H9 (cell line): ENCODE data around the gene RAB11B. TPM values are rescaled to one million over a fixed set of nuclear protein-coding genes. Genes with fewer than 3 reads are reported as not detected.

Experiments used
- DNase-seq: peaks from one replicate; pipeline ENCODE4 v3.0.0-alpha.2; 2017
- H2AFZ ChIP-seq: one replicate; pipeline ENCODE4 v1.6.1; 2013; ENCODE audit warnings: mild to moderate bottlenecking, low read length, control low read depth, moderate library complexity
- H2AK5ac ChIP-seq: 2 replicates; pipeline ENCODE4 v1.6.1; 2013; ENCODE audit warnings: low read length, control low read depth, mixed read lengths; ENCODE audit not compliant: insufficient read length
- H2BK120ac ChIP-seq: one replicate; pipeline ENCODE4 v1.6.1; 2013; ENCODE audit warnings: low read depth, mild to moderate bottlenecking, low read length, control low read depth, inconsistent platforms; ENCODE audit not compliant: poor library complexity, severe bottlenecking
- H2BK12ac ChIP-seq: 2 replicates; pipeline ENCODE4 v1.6.1; 2013; ENCODE audit warnings: low read length, control low read depth, mixed read lengths, low read depth; ENCODE audit not compliant: insufficient read length
- H2BK15ac ChIP-seq: 2 replicates; pipeline ENCODE4 v1.6.1; 2013; ENCODE audit warnings: low read depth, low read length, control low read depth
- H2BK20ac ChIP-seq: one replicate; pipeline ENCODE4 v1.6.1; 2013; ENCODE audit warnings: low read depth, mild to moderate bottlenecking, low read length, control low read depth, inconsistent platforms; ENCODE audit not compliant: poor library complexity, severe bottlenecking
- H2BK5ac ChIP-seq: 2 replicates; pipeline ENCODE4 v1.6.1; 2013; ENCODE audit warnings: low read length, control low read depth, mixed read lengths; ENCODE audit not compliant: insufficient read length
- H3K14ac ChIP-seq: 2 replicates; pipeline ENCODE4 v1.6.1; 2013; ENCODE audit warnings: low read length, control low read depth; ENCODE audit not compliant: insufficient read depth
- H3K18ac ChIP-seq: 2 replicates; pipeline ENCODE4 v1.6.1; 2013; ENCODE audit warnings: low read depth, mild to moderate bottlenecking, mixed read lengths, low read length, control low read depth; ENCODE audit not compliant: insufficient read length
- H3K23ac ChIP-seq: 2 replicates; pipeline ENCODE4 v1.6.1; 2013; ENCODE audit warnings: low read length, control low read depth, mixed read lengths, low read depth; ENCODE audit not compliant: insufficient read length
- H3K23me2 ChIP-seq: 2 replicates; pipeline ENCODE4 v1.6.1; 2013; ENCODE audit warnings: low read depth, mild to moderate bottlenecking, mixed read lengths, low read length, control low read depth; ENCODE audit not compliant: insufficient read length, poor library complexity, severe bottlenecking
- H3K27ac ChIP-seq: 2 replicates; pipeline ENCODE4 v1.5.1; 2013; ENCODE audit warnings: low read length, control low read depth, mixed read lengths, low read depth; ENCODE audit not compliant: insufficient read length
- H3K27me3 ChIP-seq: 2 replicates; pipeline ENCODE4 v1.6.1; 2013; ENCODE audit warnings: low read length, control low read depth, inconsistent platforms; ENCODE audit not compliant: insufficient read depth
- H3K4ac ChIP-seq: 2 replicates; pipeline ENCODE4 v1.6.1; 2013; ENCODE audit warnings: low read depth, mild to moderate bottlenecking, control low read depth, inconsistent platforms, low read length, moderate library complexity
- H3K4me1 ChIP-seq: 2 replicates; pipeline ENCODE4 v1.6.1; 2013; ENCODE audit warnings: low read length, control low read depth, inconsistent platforms; ENCODE audit not compliant: insufficient read depth
- H3K4me2 ChIP-seq: 2 replicates; pipeline ENCODE4 v1.6.1; 2013; ENCODE audit warnings: low read length, control low read depth, mixed read lengths; ENCODE audit not compliant: insufficient read length, insufficient read depth
- H3K56ac ChIP-seq: 2 replicates; pipeline ENCODE4 v1.6.1; 2013; ENCODE audit warnings: low read depth, mild to moderate bottlenecking, mixed read lengths, low read length, control low read depth; ENCODE audit not compliant: insufficient read length
- H3K79me1 ChIP-seq: 2 replicates; pipeline ENCODE4 v1.6.1; 2013; ENCODE audit warnings: low read depth, mild to moderate bottlenecking, moderate library complexity, low read length, control low read depth, inconsistent platforms; ENCODE audit not compliant: insufficient read depth, poor library complexity, severe bottlenecking
- H3K79me2 ChIP-seq: 2 replicates; pipeline ENCODE4 v1.6.1; 2013; ENCODE audit warnings: low read length, control low read depth, inconsistent platforms; ENCODE audit not compliant: insufficient read depth
- H3K9ac ChIP-seq: 2 replicates; pipeline ENCODE4 v1.6.1; 2013; ENCODE audit warnings: low read length, control low read depth, mixed read lengths; ENCODE audit not compliant: insufficient read length; ENCODE audit errors: extremely low read depth
- H3K9me3 ChIP-seq: one replicate; pipeline ENCODE4 v1.6.1; 2013; ENCODE audit warnings: low read depth, low read length, inconsistent platforms; ENCODE audit not compliant: control insufficient read depth
- H3T11ph ChIP-seq: one replicate; pipeline ENCODE4 v1.6.1; 2013; ENCODE audit warnings: mild to moderate bottlenecking, low read length, control low read depth, inconsistent platforms
- H4K20me1 ChIP-seq: one replicate; pipeline ENCODE4 v1.6.1; 2013; ENCODE audit not compliant: control insufficient read depth, insufficient read length, insufficient read depth
- H4K5ac ChIP-seq: 2 replicates; pipeline ENCODE4 v1.6.1; 2013; ENCODE audit warnings: low read depth, mild to moderate bottlenecking, mixed read lengths, low read length, control low read depth; ENCODE audit not compliant: insufficient read length
- H4K8ac ChIP-seq: replicated peaks from 2 replicates; pipeline ENCODE4 v1.6.1; 2013; ENCODE audit warnings: low read length, control low read depth, mixed read lengths, low read depth; ENCODE audit not compliant: insufficient read length
- H4K91ac ChIP-seq: 2 replicates; pipeline ENCODE4 v1.6.1; 2013; ENCODE audit warnings: low read depth, mild to moderate bottlenecking, moderate library complexity, mixed read lengths, low read length, control low read depth; ENCODE audit not compliant: insufficient read length
- H3K27ac Mint-ChIP-seq, 3 experiments: 2 replicates in 2 of 3; 3 replicates in 1 of 3; pipeline ENCODE4 v1.8.0; 2020 to 2021; ENCODE audit warnings: mixed read lengths in 3 of 3, mild to moderate bottlenecking in 1 of 3, moderate library complexity in 1 of 3
- H3K27me3 Mint-ChIP-seq: 2 replicates; pipeline ENCODE4 v1.8.0; 2021; ENCODE audit warnings: low read depth, mild to moderate bottlenecking, moderate library complexity, mixed read lengths
- H3K36me3 Mint-ChIP-seq, 3 experiments: 2 replicates in 2 of 3; 3 replicates in 1 of 3; pipeline ENCODE4 v1.8.0; 2020 to 2021; ENCODE audit warnings: low read depth in 3 of 3, mixed read lengths in 3 of 3; ENCODE audit not compliant: insufficient read depth in 1 of 3
- H3K4me1 Mint-ChIP-seq, 2 experiments: 2 replicates each; pipeline ENCODE4 v1.8.0; 2020; ENCODE audit warnings: mixed read lengths in 2 of 2
- H3K4me3 Mint-ChIP-seq, 2 experiments: 2 replicates in 1 of 2; 3 replicates in 1 of 2; pipeline ENCODE4 v1.8.0; 2020 to 2021; ENCODE audit warnings: mild to moderate bottlenecking in 2 of 2, mixed read lengths in 2 of 2, moderate library complexity in 1 of 2
- H3K9me3 Mint-ChIP-seq, 2 experiments: 2 replicates in 1 of 2; 3 replicates in 1 of 2; pipeline ENCODE4 v1.8.0; 2020; ENCODE audit warnings: mild to moderate bottlenecking in 2 of 2, mixed read lengths in 2 of 2, moderate library complexity in 1 of 2
- CTCF ChIP-seq: fragments of 200-600 bp; sonication (generic); conservative IDR thresholded peaks from 3 replicates; pipeline ENCODE4 v1.8.0; 2021; ENCODE audit warnings: antibody characterized with exemption, mild to moderate bottlenecking
- WGBS: extraction: QIAGEN DNeasy Blood & Tissue Kit; methylation state at CpG from one replicate; pipeline ENCODE4 v1.1.7; 2013; ENCODE audit warnings: missing lambda C conversion rate, low lambda C conversion rate, mixed read lengths; ENCODE audit not compliant: insufficient read length; ENCODE audit errors: extremely low coverage; 5-methylcytosine and 5-hydroxymethylcytosine counted together
- total RNA-seq: library from RNA; stranded (reverse); gene quantifications from 2 replicates; pipeline ENCODE4 v1.2.1, GENCODE V29; 2021

Gene RAB11B
- total RNA-seq, 1 experiment from 2014 or later = 106 TPM

GRCh38 chr19:8449830-8450229 lies 59.7 kb downstream of the RAB11B start:
- Histone ChIP-seq H2BK5ac (no peak overlapping the region), H3K23ac (no peak overlapping the region), H3K4ac (no peak overlapping the region), H2BK20ac (no peak overlapping the region), H3K18ac (no peak overlapping the region), H4K91ac (no peak overlapping the region), H3T11ph (no peak overlapping the region), H3K27me3 (no peaks in the 10 kb centered on the region), H2AK5ac (no peak overlapping the region), H3K9me3 (no peaks in the 10 kb centered on the region), H4K20me1 (peaks cover 4% of the 10 kb centered on the region), H3K23me2 (no peaks in the 10 kb centered on the region), H3K4me1 (peaks cover 10% of the 10 kb centered on the region), H2BK120ac (no peak overlapping the region), H2AFZ (no peak overlapping the region), H3K79me1 (no peaks in the 10 kb centered on the region), H3K79me2 (peaks cover 91% of the 10 kb centered on the region), H3K27ac (no peak overlapping the region), H2BK15ac (no peak overlapping the region), H3K9ac (no peak overlapping the region), H3K56ac (no peak overlapping the region), H3K14ac (no peak overlapping the region; the same call in 1 of the 2 replicates), H4K5ac (no peak overlapping the region), H2BK12ac (no peak overlapping the region), H4K8ac (no peak overlapping the region), H3K4me2 (peak overlapping the region; percentile 5)
- Mint-ChIP-seq H3K27ac (peak overlapping the region; percentile 31 to 83 (median 83); a peak in 3 of 7 replicates), H3K9me3 (0 out of 5 replicates have a peak, but pooled peaks cover 0 to under 1% of the 10 kb centered on the region in 2 experiments), H3K4me3 (peak overlapping the region; percentile 25 to 66; a peak in 4 of 5 replicates), H3K36me3 (peaks cover 33 to 64% (median 53%) of the 10 kb centered on the region in 3 experiments), H3K4me1 (peaks cover 67 to 76% of the 10 kb centered on the region in 2 experiments), H3K27me3 (no peaks in the 10 kb centered on the region; the same call in 1 of the 2 replicates)
- DNase-seq = peak; percentile 41
- no peak for TF ChIP-seq CTCF
- WGBS = no CpG with 5 or more reads among the region's 8 CpGs
